GM19351 (cell line): ENCODE data around the gene DAB2IP.
"Not testable (repeated sequence)": the region's sequence is repeated elsewhere in the genome, so short reads cannot be mapped to it uniquely, and the experiment has no call there.

ENCODE experiments used
- ATAC-seq: cut with Tn5 transposase; IDR thresholded peaks from one replicate; pipeline ENCODE4 v1.9.1; 2021; ENCODE audit warnings: mild to moderate bottlenecking, moderate library complexity; ENCODE audit not compliant: unreplicated experiment

DAB2IP gene

GRCh38 chr9:121785673-121786542, 134.5 kb downstream of the DAB2IP start:
- no peak for ATAC-seq

- ATAC-seq, result no peak
These were observed 135.1 kb downstream of the DAB2IP start for GRCh38 chr9:121786543-121786948.

GRCh38 chr9:121786998-121787422, 135.6 kb downstream of the DAB2IP start:
- no peak for ATAC-seq

GRCh38 chr9:121788686-121789366, 137.4 kb downstream of the DAB2IP start:
- ATAC-seq, result no peak

DNA sequence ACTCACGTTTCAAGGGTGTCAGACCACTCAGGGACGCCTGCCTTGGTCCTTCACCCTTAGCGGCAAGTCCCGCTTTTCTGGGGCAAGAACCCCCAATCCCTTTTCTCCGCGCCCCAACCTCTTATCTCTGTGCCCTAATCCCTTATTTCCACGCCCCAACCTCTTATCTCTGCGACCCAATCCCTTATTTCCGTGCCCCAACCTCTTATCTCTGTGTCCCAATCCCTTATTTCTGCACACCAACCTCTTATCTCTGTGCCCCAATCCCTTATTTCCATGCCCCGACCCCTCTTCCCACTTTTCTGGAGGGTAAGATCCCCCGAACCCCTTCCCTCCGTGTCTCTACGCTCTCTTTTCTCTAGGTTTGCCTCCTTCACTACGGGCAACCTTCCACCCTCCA, 139.4 kb downstream of the DAB2IP start:
- no peak for ATAC-seq

GRCh38 chr9:121792476-121792875, 141.0 kb downstream of the DAB2IP start:
- not testable (repeated sequence) for ATAC-seq

GRCh38 chr9:121794334-121794733, 142.9 kb downstream of the DAB2IP start:
- ATAC-seq, result not testable (repeated sequence)

- no peak for ATAC-seq
These were observed 145.6 kb downstream of the DAB2IP start for GRCh38 chr9:121797081-121797480.

DNA sequence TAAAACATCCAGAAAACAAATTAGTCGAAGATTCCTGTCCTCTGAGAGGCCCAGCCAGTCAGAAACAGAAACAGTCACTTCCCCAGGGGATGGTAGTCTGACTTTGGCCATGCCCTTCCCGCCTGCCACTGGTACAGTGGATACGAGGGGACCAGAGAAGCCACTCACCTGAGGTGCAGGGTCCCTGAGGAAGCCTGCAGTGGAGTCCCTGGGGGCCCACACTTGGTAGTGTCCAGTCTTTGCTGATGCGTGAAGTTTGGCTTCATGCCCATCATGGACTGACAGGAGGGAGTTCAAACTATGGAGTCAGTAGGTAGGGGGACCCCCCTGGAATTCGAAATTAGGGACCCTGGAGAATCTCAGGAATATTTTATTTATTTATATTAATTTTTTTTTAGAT, 147.5 kb downstream of the DAB2IP start:
- no peak for ATAC-seq

- ATAC-seq, result no peak
These were observed 148.9 kb downstream of the DAB2IP start for GRCh38 chr9:121800376-121800775.

GRCh38 chr9:121801579-121801978, 150.1 kb downstream of the DAB2IP start:
- ATAC-seq, result no peak

DNA sequence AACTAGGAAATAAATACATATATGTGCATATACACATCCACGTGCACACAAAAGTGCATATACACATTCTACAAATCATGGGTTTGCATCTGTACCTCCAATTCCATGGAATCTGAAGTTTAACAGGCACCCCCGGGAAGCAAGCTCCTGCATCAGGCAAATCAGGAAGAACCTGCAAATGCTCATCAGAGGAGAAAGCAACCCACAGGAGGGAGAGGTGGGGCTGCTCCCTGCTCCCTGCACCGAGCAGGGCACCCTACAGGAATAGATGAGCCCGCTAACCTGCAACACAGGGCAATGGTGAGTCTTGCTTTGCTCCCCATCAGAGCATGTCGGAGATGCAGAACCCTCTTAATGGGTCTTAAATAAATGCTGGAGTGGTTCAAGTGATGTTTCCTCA, 151.3 kb downstream of the DAB2IP start:
- ATAC-seq, result no peak

- no peak for ATAC-seq
These were observed 155.8 kb downstream of the DAB2IP start for GRCh38 chr9:121807069-121807822.

DNA sequence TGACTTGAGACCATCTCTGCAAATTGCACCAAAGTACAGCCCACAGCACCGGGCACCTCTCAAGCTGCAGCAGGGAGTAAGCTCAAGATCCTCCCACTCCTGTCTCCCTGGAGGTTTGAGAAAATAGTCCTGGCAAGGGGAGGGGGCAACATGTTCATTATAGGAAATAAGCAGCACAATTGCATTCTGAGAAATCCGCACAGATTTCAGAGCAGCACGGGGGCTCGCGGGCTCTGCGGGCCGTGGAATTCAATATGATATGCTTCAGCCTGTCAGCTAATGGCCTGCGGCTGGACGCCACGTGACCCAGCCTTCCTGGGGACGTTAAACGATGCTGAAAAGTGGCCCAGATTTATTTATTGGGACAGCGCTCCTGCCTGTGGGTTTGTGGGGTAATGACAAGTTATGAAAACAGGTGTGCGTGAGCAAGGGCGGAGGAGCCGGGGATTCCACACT, 156.4 kb downstream of the DAB2IP start:
- ATAC-seq, result no peak

DNA sequence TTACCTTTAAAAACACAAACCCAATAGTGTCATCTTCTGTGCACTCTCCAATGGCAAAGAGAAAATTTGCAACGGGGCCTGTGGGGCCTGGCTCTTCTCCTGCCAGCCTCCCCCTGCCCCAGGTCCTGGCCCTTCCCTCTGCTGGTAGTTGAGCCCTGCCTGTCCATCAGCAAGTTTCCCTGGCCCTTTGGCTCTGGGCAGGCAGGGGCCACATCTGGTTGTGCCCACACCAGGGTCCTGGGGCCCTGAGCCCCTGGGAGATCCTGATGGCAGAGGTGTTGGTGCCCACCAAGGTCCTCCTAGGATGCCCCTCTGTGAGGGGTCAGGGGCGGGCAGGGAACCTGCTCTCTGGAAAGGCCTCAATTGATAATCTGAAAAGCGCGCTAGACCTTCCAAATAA, 157.3 kb downstream of the DAB2IP start:
- ATAC-seq, result no peak

- ATAC-seq, result no peak
These were observed 158.1 kb downstream of the DAB2IP start for GRCh38 chr9:121809356-121810050.

DNA sequence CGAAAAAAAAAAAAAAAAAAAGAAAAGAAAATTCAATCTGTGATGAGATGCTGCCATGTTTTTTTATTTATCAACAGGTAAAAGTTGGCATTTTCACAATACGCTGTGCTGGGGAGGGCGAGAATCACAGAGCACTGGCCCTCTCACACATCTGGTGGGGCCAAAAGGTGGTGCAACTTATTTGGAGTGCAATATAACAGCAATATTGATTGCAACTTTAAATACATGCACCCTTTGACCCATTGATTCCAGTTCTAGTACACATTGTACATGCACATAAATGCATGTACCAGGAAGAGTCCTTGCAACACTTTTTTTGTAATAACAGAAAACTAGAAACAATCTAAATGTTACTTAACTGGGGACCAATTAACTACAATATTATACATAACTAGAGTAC, 159.1 kb downstream of the DAB2IP start:
- ATAC-seq, result no peak

DNA sequence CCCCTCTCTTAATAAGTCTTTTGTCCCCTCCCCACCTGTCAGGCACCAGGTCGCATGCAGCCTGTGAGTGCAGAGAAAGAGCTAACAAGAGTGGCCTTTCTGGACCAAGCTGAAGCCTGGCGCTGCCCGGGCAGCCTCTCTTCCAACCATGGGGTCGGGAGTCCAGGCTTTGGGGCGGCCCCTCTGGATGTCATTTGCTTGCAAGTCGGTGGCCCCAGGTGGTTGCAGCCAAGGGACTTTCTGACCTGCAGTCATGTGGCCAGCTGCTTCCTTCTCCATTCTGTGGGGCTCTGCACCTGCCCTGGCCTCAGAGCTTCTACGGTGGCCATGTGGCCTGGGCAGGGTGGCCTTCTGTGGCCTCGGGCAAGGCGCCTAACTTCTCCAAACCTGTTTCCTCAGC, 159.7 kb downstream of the DAB2IP start:
- ATAC-seq, result no peak

- ATAC-seq, result no peak
These were observed 160.3 kb downstream of the DAB2IP start for GRCh38 chr9:121811751-121812150.

- ATAC-seq, result no peak
These were observed 160.8 kb downstream of the DAB2IP start for GRCh38 chr9:121812159-121812735.
